Testis (tissue), 3 donors: ENCODE results near the gene TARM1. TPM values are rescaled to one million over a fixed set of nuclear protein-coding genes. Genes with fewer than 3 reads are reported as not detected.

Source experiments
- DNase-seq: peaks from one replicate; pipeline ENCODE4 v3.0.0-alpha.2; 2019
- H3K27ac ChIP-seq, 2 donors: fragments of 200-600 bp; sonication (generic); one replicate each; pipeline ENCODE4 v1.5.1; 2019
- H3K27me3 ChIP-seq: fragments of 200-600 bp; sonication (generic); one replicate; pipeline ENCODE4 v1.5.1; 2019
- H3K36me3 ChIP-seq: fragments of 200-600 bp; sonication (generic); one replicate; pipeline ENCODE4 v1.5.1; 2017; ENCODE audit warnings: low read depth; ENCODE audit errors: missing control alignments
- H3K4me1 ChIP-seq: fragments of 200-600 bp; sonication (generic); one replicate; pipeline ENCODE4 v1.5.1; 2019
- H3K4me3 ChIP-seq, 2 donors: fragments of 200-600 bp; sonication (generic); one replicate each; pipeline ENCODE4 v1.5.1; 2017 to 2019
- H3K9me3 ChIP-seq: fragments of 200-600 bp; sonication (generic); one replicate; pipeline ENCODE4 v1.5.1; 2017
- POLR2A ChIP-seq: fragments of 450-650 bp; IDR thresholded peaks from one replicate; pipeline ENCODE4 v1.6.1; 2017; ENCODE audit warnings: antibody characterized with exemption, mild to moderate bottlenecking, moderate library complexity
- WGBS, 2 donors: methylation state at CpG; one replicate each; pipeline ENCODE4 v1.1.5; 2018; 5-methylcytosine and 5-hydroxymethylcytosine counted together
- intact Hi-C: fragments of 100-400 bp; cut with DNase I; formaldehyde crosslinking; loops from one replicate; pipeline ENCODE4 v1.15.1; 2023; ENCODE audit warnings: low total_unique reads
- polyA plus RNA-seq: library from polyadenylated mRNA; stranded (reverse); fragments of 350-450 nt; fragmentation: Illumina TruSeq; extraction: RNeasy Lipid Tissue Mini Kit (QIAGEN cat#74804); gene quantifications from one replicate; pipeline ENCODE4 v1.2.3, GENCODE V29; 2014; ENCODE audit warnings: low read depth, low replicate concordance; ENCODE audit not compliant: insufficient read depth
- total RNA-seq, 2 donors: library from RNA; depleted of rRNA; stranded (reverse); fragments of >200 nt; gene quantifications; one replicate each; pipeline ENCODE4 v1.2.3, GENCODE V29; 2016
- TF ChIP-seq, protein P1 (sequence below), 3 experiments: fragments of 450-650 bp in 2 of 3; fragments of 200-600 bp in 1 of 3; sonication (generic) in 1 of 3; IDR thresholded peaks; one replicate each; pipeline ENCODE4 v1.5.1; 2016 to 2019; ENCODE audit warnings: antibody characterized with exemption in 3 of 3, mild to moderate bottlenecking in 2 of 3, moderate library complexity in 1 of 3

The TARM1 gene
- total and polyA plus RNA-seq, 3 donors from 2014 or later: 0.37 TPM; not detected in 2

GRCh38 chr19:54127688-54128440 lies 46.7 kb upstream of the TARM1 start:
- TF ChIP-seq, protein P1, sequence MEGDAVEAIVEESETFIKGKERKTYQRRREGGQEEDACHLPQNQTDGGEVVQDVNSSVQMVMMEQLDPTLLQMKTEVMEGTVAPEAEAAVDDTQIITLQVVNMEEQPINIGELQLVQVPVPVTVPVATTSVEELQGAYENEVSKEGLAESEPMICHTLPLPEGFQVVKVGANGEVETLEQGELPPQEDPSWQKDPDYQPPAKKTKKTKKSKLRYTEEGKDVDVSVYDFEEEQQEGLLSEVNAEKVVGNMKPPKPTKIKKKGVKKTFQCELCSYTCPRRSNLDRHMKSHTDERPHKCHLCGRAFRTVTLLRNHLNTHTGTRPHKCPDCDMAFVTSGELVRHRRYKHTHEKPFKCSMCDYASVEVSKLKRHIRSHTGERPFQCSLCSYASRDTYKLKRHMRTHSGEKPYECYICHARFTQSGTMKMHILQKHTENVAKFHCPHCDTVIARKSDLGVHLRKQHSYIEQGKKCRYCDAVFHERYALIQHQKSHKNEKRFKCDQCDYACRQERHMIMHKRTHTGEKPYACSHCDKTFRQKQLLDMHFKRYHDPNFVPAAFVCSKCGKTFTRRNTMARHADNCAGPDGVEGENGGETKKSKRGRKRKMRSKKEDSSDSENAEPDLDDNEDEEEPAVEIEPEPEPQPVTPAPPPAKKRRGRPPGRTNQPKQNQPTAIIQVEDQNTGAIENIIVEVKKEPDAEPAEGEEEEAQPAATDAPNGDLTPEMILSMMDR (IDR thresholded peaks at IDR 0.05): no peak
- no peak for TF ChIP-seq POLR2A
- H3K27me3 ChIP-seq: no peaks in the 10 kb centered on the region
- no peak overlapping the region for H3K4me3 ChIP-seq
- H3K4me1 ChIP-seq: no peaks in the 10 kb centered on the region
- no peaks in the 10 kb centered on the region for H3K9me3 ChIP-seq
- DNase-seq: no peak
- H3K27ac ChIP-seq: no peak overlapping the region
- intact Hi-C loops: no loop called here
- 92 to 93% methylated on average over 26 to 40 of the region's 44 CpGs for WGBS, 2 donors
- H3K36me3 ChIP-seq: no peaks in the 10 kb centered on the region

DNA sequence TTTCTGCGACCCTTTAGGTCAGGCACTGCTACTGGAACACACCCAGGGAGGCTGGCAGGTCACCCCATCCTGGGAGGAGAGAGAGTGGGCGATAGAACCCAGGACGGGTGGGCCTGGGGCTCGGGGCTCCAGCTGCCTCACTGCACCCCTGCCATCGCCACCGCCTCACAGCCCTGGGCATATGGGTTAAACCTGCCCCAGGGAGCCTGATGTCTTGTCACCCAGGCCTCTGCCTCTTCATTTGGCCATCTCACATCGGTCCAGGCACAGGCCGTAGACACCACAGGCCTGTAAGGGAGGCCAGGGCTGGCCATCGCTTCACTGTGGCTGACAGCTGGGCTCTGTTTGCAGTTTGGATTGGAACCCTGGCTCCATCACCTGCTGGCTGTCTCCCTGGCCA lies 44.5 kb upstream of the TARM1 start:
- no peaks in the 10 kb centered on the region for H3K27me3 ChIP-seq
- DNase-seq: no peak
- WGBS, 2 donors: 81 to 96% methylated on average over 5 to 9 of the region's 9 CpGs
- TF ChIP-seq, protein P1 (IDR thresholded peaks at IDR 0.05): no peak
- TF ChIP-seq POLR2A: no peak
- H3K9me3 ChIP-seq: no peaks in the 10 kb centered on the region
- H3K4me1 ChIP-seq: no peaks in the 10 kb centered on the region
- no peak overlapping the region for H3K4me3 ChIP-seq
- no peak overlapping the region for H3K27ac ChIP-seq
- intact Hi-C loops: no loop called here
- no peaks in the 10 kb centered on the region for H3K36me3 ChIP-seq

DNA sequence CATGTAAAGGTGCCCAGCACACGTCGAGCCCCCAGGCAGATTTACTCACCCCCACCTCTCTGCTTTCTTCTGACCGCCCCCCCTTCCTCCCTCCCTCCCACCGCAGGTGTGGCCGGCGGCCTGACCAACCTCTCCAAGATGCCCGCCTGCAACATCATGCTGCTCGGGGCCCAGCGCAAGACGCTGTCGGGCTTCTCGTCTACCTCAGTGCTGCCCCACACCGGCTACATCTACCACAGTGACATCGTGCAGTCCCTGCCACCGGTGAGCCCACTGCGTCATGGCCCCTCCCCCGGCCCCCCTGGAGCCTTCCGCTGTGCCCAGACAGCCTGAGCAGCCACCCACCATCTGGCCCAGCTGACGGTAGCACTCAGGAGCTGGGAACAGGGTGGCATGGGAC lies 43.2 kb upstream of the TARM1 start:
- Histone ChIP-seq H3K36me3 (no peaks in the 10 kb centered on the region), H3K4me3 (no peak overlapping the region), H3K4me1 (no peaks in the 10 kb centered on the region), H3K9me3 (no peaks in the 10 kb centered on the region), H3K27ac (no peak overlapping the region), H3K27me3 (no peaks in the 10 kb centered on the region)
- intact Hi-C loops: no loop called here
- WGBS, 2 donors: 89 to 94% methylated on average over 16 to 19 of the region's 19 CpGs
- TF ChIP-seq, protein P1 (IDR thresholded peaks at IDR 0.05): no peak
- TF ChIP-seq POLR2A: no peak
- DNase-seq: no peak

DNA sequence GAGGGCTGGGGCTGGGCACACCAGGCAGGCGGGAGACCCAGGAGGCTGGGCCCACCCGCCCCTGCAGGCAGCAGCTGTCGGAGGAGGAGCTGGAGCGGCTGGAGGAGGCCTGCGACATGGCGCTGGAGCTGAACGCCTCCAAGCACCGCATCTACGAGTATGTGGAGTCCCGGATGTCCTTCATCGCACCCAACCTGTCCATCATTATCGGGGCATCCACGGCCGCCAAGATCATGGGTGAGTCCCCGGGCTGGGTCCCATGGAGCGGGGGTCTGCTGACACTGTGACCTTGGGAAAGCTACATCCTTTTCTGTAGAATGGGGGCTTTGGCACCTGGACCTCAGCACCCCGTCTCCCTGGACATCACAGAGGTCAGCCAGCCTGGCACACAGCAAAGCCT lies 42.5 kb upstream of the TARM1 start:
- Histone ChIP-seq H3K27me3 (no peaks in the 10 kb centered on the region), H3K9me3 (no peaks in the 10 kb centered on the region), H3K4me3 (no peak overlapping the region), H3K4me1 (no peaks in the 10 kb centered on the region), H3K36me3 (no peaks in the 10 kb centered on the region), H3K27ac (no peak overlapping the region)
- DNase-seq: no peak
- no peak for TF ChIP-seq POLR2A
- TF ChIP-seq, protein P1 (IDR thresholded peaks at IDR 0.05): no peak
- 87 to 94% methylated on average over 10 to 17 of the region's 17 CpGs for WGBS, 2 donors
- intact Hi-C loops: no loop called here

DNA sequence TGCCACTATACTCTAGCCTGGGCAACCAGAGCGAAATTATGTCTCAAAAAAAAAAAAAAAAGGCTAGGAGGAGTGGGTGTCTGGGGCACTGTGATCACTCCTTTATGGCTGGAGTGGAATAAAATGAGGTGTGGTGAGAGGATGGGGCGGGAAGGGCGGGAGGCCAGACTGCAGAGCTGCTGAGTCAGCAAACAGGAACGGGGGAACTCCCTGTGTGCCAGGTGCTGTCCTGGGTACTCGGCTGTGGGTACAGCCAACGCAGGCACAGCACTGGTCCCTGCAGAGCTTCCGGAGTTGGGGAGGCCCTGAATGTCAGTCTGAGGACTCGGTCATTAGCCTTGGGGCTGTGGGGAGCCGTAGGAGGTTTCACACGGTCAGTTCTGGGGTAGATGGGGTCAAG lies 40.1 kb upstream of the TARM1 start:
- no peak for TF ChIP-seq POLR2A
- TF ChIP-seq, protein P1 (IDR thresholded peaks at IDR 0.05): no peak
- Histone ChIP-seq H3K27me3 (no peaks in the 10 kb centered on the region), H3K9me3 (no peaks in the 10 kb centered on the region), H3K27ac (no peak overlapping the region), H3K4me1 (no peaks in the 10 kb centered on the region), H3K4me3 (no peak overlapping the region), H3K36me3 (no peaks in the 10 kb centered on the region)
- 89 to 97% methylated on average over 10 of the region's 10 CpGs for WGBS, 2 donors
- DNase-seq: no peak
- intact Hi-C loops: no loop called here
